Hindlimb muscle (tissue), 1 donor: ENCODE measurements around the gene TEX50. TPM values are rescaled to one million over a fixed set of nuclear protein-coding genes. Genes with fewer than 3 reads are reported as not detected.
"Not testable (repeated sequence)": the region's sequence is repeated elsewhere in the genome, so short reads cannot be mapped to it uniquely, and the experiment has no call there.

ENCODE experiments used
- DNase-seq: peaks from one replicate; pipeline ENCODE4 v3.0.0-alpha.2; 2013
- polyA plus RNA-seq: library from polyadenylated mRNA; unstranded; fragments of 120-200 nt; gene quantifications from one replicate; pipeline ENCODE4 v1.2.1, GENCODE V29; 2013; ENCODE audit not compliant: insufficient read length

The TEX50 gene
- not detected for polyA plus RNA-seq

GRCh38 chr1:173635116-173635515, at the start of gene TEX50:
TEX50 (plus strand) TSS chr1:173635338; CDS start chr1:173635522, 184 bp downstream.
- no peak for DNase-seq

- DNase-seq = no peak
Observed at GRCh38 chr1:173590557-173590956, 44.6 kb upstream of the TEX50 start.

GRCh38 chr1:173591138-173591537, 44.0 kb upstream of the TEX50 start:
- not testable (repeated sequence) for DNase-seq

- no peak for DNase-seq
Observed at GRCh38 chr1:173596097-173596825, 38.9 kb upstream of the TEX50 start.

- no peak for DNase-seq
Observed at GRCh38 chr1:173601588-173601987, 33.5 kb upstream of the TEX50 start.

GRCh38 chr1:173603056-173603591, 32.0 kb upstream of the TEX50 start, which contains the start of gene SLC9C2:
SLC9C2 (minus strand) TSS chr1:173603072; CDS start chr1:173601776, 1,296 bp downstream.
- DNase-seq = no peak

GRCh38 chr1:173608503-173609216, 26.5 kb upstream of the TEX50 start:
- DNase-seq = no peak

GRCh38 chr1:173613086-173613485, 22.1 kb upstream of the TEX50 start:
- not testable (repeated sequence) for DNase-seq

GRCh38 chr1:173616859-173617258, 18.3 kb upstream of the TEX50 start:
- DNase-seq = no peak

GRCh38 chr1:173627269-173627668, 7.9 kb upstream of the TEX50 start:
- no peak for DNase-seq

- no peak for DNase-seq
Observed at GRCh38 chr1:173628888-173629287, 6.2 kb upstream of the TEX50 start.

GRCh38 chr1:173637236-173638042, 2.3 kb downstream of the TEX50 start:
- not testable (repeated sequence) for DNase-seq

GRCh38 chr1:173638043-173639021, 3.2 kb downstream of the TEX50 start:
- no peak for DNase-seq

GRCh38 chr1:173639102-173639501, 4.0 kb downstream of the TEX50 start:
- no peak for DNase-seq

GRCh38 chr1:173642450-173643139, 7.5 kb downstream of the TEX50 start:
- not testable (repeated sequence) for DNase-seq

GRCh38 chr1:173646656-173647055, 11.5 kb downstream of the TEX50 start:
- no peak for DNase-seq

- no peak for DNase-seq
Observed at GRCh38 chr1:173648880-173649605, 13.9 kb downstream of the TEX50 start.

- no peak for DNase-seq
Observed at GRCh38 chr1:173660306-173660705, 25.2 kb downstream of the TEX50 start.

GRCh38 chr1:173661271-173661670, 26.1 kb downstream of the TEX50 start:
- no peak for DNase-seq

- DNase-seq = no peak
Observed at GRCh38 chr1:173661763-173662162, 26.6 kb downstream of the TEX50 start.
